ENCODE results near the gene MAN1A1. TPM values are rescaled to one million over a fixed set of nuclear protein-coding genes. Genes with fewer than 3 reads are reported as not detected.

MAN1A1 gene
- polyA plus RNA-seq, 1 donor from 2014 or later: 4.6 TPM

GRCh38 chr6:119269266-119270103 lies 80.1 kb downstream of the MAN1A1 start:
- no peaks in the 10 kb centered on the region for H3K79me2 ChIP-seq (replicated peaks; ENCODE audit: insufficient read depth, low read length)
- no peak for TF ChIP-seq EP300 (conservative IDR thresholded peaks at IDR 0.05; ENCODE audit: poor library complexity, severe bottlenecking)
- no peak for TF ChIP-seq SMC3 (conservative IDR thresholded peaks at IDR 0.05; ENCODE audit: poor library complexity)
- TF ChIP-seq MXI1 (conservative IDR thresholded peaks at IDR 0.05; ENCODE audit: poor library complexity, severe bottlenecking): no peak
- TF ChIP-seq POLR2AphosphoS5 (IDR thresholded peaks at IDR 0.05): no peak
- H3K36me3 ChIP-seq (ENCODE audit: insufficient read depth, low read length): no peaks in the 10 kb centered on the region
- H3F3A ChIP-seq (ENCODE audit: insufficient read depth, low read length, poor library complexity, severe bottlenecking): no peaks in the 10 kb centered on the region
- H3K9me2 ChIP-seq (ENCODE audit: insufficient read depth, low read length): no peaks in the 10 kb centered on the region
- H2AFZ ChIP-seq (ENCODE audit: low read depth, low read length): no peak overlapping the region
- H3K4me2 ChIP-seq (ENCODE audit: low read length): no peak overlapping the region
- H3K4me3 ChIP-seq (ENCODE audit: low read length): no peak overlapping the region
- H4K20me1 ChIP-seq (ENCODE audit: insufficient read depth): no peaks in the 10 kb centered on the region
- no peaks in the 10 kb centered on the region for H3K27me3 ChIP-seq (ENCODE audit: insufficient read depth, low read depth, low read length)
- no peak overlapping the region for H3K9ac ChIP-seq (ENCODE audit: low read length)
- no peak overlapping the region for H3K27ac ChIP-seq (ENCODE audit: low read length)
- H3K9me3 ChIP-seq (ENCODE audit: low read length): no peaks in the 10 kb centered on the region

DNA sequence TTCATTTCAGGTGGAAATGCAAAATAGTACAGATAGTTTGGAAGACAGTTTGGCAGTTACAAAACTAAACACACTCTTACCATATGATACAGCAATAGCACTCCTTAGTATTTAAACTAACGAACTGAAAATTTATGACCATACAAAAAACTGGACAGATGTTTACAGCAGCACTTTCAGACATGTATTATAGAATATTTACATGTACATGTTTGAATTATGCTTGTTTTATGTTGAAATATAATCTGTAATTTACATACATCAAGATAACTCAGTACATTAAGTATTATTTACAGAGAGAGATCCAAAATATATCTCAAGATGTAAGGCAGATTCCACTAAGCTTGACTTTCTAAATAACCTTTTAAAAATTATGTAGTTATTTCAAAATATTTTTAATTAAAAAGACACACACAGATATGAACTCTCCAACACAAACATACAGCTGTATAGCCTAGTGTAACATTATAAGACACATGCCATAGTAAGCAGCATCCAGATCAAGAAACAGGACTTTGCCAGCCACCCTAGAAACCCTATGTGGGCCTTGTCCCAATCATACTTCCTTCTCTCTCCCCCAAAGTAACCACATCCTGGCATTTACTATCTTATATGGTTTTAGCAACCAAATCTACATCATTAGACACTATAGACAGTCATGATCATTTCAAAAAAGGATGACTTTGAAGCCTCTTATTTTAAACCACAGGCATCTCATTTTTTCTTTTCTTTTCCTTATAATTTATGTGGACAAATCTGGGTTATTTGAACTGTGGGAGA lies 82.2 kb downstream of the MAN1A1 start:
- H3K4me2 ChIP-seq (ENCODE audit: low read length): no peak overlapping the region
- H3K36me3 ChIP-seq (ENCODE audit: insufficient read depth, low read length): no peaks in the 10 kb centered on the region
- no peaks in the 10 kb centered on the region for H3K79me2 ChIP-seq (replicated peaks; ENCODE audit: insufficient read depth, low read length)
- H3F3A ChIP-seq (ENCODE audit: insufficient read depth, low read length, poor library complexity, severe bottlenecking): no peaks in the 10 kb centered on the region
- H3K4me3 ChIP-seq (ENCODE audit: low read length): no peak overlapping the region
- no peaks in the 10 kb centered on the region for H3K9me3 ChIP-seq (ENCODE audit: low read length)
- H2AFZ ChIP-seq (ENCODE audit: low read depth, low read length): no peak overlapping the region
- H3K27ac ChIP-seq (ENCODE audit: low read length): no peak overlapping the region
- no peak for TF ChIP-seq POLR2AphosphoS5 (IDR thresholded peaks at IDR 0.05)
- TF ChIP-seq EZH2 (IDR thresholded peaks at IDR 0.05; ENCODE audit: borderline replicate concordance, insufficient read depth, low read length, poor library complexity, severe bottlenecking): no peak
- no peaks in the 10 kb centered on the region for H3K9me2 ChIP-seq (ENCODE audit: insufficient read depth, low read length)
- no peaks in the 10 kb centered on the region for H4K20me1 ChIP-seq (ENCODE audit: insufficient read depth)
- H3K9ac ChIP-seq (ENCODE audit: low read length): no peak overlapping the region
- no peaks in the 10 kb centered on the region for H3K27me3 ChIP-seq (ENCODE audit: insufficient read depth, low read depth, low read length)

DNA sequence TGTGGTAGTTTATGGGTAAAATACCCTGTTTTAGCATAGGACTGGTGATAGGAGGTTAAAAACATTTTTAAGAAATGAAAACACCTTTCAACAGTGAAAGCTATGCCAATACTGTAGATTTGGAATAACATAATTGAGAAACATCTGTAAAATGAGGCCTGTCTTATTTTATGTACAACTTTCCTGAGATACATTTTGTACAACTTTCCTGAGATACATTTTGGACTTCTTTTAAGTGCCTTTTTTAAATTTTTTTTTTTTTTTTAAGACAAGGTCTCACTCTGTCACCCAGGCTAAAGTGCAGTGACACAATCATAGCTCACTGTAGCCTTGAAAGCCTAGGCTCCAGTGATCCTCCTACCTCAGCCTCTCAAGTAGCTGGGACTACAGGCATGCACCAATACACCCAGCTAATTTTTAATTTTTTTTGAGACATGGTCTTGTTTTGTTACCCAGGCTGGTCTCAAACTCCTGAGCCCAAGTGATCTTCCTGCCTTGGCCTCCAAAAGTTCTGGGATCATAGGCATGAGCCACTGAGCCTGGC lies 84.6 kb downstream of the MAN1A1 start:
- no peak overlapping the region for H3K27ac ChIP-seq (ENCODE audit: low read length)
- H3F3A ChIP-seq (ENCODE audit: insufficient read depth, low read length, poor library complexity, severe bottlenecking): no peaks in the 10 kb centered on the region
- H3K9me3 ChIP-seq (ENCODE audit: low read length): no peaks in the 10 kb centered on the region
- no peaks in the 10 kb centered on the region for H3K79me2 ChIP-seq (replicated peaks; ENCODE audit: insufficient read depth, low read length)
- no peaks in the 10 kb centered on the region for H3K27me3 ChIP-seq (ENCODE audit: insufficient read depth, low read depth, low read length)
- TF ChIP-seq TAF1 (IDR thresholded peaks at IDR 0.05; ENCODE audit: low read depth): no peak
- TF ChIP-seq RAD21 (conservative IDR thresholded peaks at IDR 0.05): no peak
- no peak for TF ChIP-seq POLR2AphosphoS5 (IDR thresholded peaks at IDR 0.05)
- TF ChIP-seq SMC3 (conservative IDR thresholded peaks at IDR 0.05; ENCODE audit: poor library complexity): no peak
- no peak for TF ChIP-seq EZH2 (IDR thresholded peaks at IDR 0.05; ENCODE audit: borderline replicate concordance, insufficient read depth, low read length, poor library complexity, severe bottlenecking)
- no peak for TF ChIP-seq MXI1 (conservative IDR thresholded peaks at IDR 0.05; ENCODE audit: poor library complexity, severe bottlenecking)
- TF ChIP-seq EP300 (conservative IDR thresholded peaks at IDR 0.05; ENCODE audit: poor library complexity, severe bottlenecking): no peak
- TF ChIP-seq, protein P1, sequence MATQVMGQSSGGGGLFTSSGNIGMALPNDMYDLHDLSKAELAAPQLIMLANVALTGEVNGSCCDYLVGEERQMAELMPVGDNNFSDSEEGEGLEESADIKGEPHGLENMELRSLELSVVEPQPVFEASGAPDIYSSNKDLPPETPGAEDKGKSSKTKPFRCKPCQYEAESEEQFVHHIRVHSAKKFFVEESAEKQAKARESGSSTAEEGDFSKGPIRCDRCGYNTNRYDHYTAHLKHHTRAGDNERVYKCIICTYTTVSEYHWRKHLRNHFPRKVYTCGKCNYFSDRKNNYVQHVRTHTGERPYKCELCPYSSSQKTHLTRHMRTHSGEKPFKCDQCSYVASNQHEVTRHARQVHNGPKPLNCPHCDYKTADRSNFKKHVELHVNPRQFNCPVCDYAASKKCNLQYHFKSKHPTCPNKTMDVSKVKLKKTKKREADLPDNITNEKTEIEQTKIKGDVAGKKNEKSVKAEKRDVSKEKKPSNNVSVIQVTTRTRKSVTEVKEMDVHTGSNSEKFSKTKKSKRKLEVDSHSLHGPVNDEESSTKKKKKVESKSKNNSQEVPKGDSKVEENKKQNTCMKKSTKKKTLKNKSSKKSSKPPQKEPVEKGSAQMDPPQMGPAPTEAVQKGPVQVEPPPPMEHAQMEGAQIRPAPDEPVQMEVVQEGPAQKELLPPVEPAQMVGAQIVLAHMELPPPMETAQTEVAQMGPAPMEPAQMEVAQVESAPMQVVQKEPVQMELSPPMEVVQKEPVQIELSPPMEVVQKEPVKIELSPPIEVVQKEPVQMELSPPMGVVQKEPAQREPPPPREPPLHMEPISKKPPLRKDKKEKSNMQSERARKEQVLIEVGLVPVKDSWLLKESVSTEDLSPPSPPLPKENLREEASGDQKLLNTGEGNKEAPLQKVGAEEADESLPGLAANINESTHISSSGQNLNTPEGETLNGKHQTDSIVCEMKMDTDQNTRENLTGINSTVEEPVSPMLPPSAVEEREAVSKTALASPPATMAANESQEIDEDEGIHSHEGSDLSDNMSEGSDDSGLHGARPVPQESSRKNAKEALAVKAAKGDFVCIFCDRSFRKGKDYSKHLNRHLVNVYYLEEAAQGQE (IDR thresholded peaks at IDR 0.05; ENCODE audit: borderline replicate concordance): no peak
- TF ChIP-seq, protein P2, sequence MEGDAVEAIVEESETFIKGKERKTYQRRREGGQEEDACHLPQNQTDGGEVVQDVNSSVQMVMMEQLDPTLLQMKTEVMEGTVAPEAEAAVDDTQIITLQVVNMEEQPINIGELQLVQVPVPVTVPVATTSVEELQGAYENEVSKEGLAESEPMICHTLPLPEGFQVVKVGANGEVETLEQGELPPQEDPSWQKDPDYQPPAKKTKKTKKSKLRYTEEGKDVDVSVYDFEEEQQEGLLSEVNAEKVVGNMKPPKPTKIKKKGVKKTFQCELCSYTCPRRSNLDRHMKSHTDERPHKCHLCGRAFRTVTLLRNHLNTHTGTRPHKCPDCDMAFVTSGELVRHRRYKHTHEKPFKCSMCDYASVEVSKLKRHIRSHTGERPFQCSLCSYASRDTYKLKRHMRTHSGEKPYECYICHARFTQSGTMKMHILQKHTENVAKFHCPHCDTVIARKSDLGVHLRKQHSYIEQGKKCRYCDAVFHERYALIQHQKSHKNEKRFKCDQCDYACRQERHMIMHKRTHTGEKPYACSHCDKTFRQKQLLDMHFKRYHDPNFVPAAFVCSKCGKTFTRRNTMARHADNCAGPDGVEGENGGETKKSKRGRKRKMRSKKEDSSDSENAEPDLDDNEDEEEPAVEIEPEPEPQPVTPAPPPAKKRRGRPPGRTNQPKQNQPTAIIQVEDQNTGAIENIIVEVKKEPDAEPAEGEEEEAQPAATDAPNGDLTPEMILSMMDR (IDR thresholded peaks at IDR 0.05; ENCODE audit: poor library complexity, severe bottlenecking): no peak
- H3K36me3 ChIP-seq (ENCODE audit: insufficient read depth, low read length): no peaks in the 10 kb centered on the region
- H4K20me1 ChIP-seq (ENCODE audit: insufficient read depth): no peaks in the 10 kb centered on the region
- H2AFZ ChIP-seq (ENCODE audit: low read depth, low read length): no peak overlapping the region
- no peaks in the 10 kb centered on the region for H3K9me2 ChIP-seq (ENCODE audit: insufficient read depth, low read length)
- no peak overlapping the region for H3K4me2 ChIP-seq (ENCODE audit: low read length)
- no peak overlapping the region for H3K9ac ChIP-seq (ENCODE audit: low read length)
- H3K4me3 ChIP-seq (ENCODE audit: low read length): no peak overlapping the region

All from neural cell (in vitro differentiated cells).